HepG2 (cell line): ENCODE results near the gene MIDN. TPM values are rescaled to one million over a fixed set of nuclear protein-coding genes. Genes with fewer than 3 reads are reported as not detected.

Source experiments
- ATAC-seq: fragments of 200-7000 bp; cut with Tn5 transposase; 3 replicates; pipeline ENCODE4 v1.9.1; 2020; ENCODE audit warnings: mild to moderate bottlenecking, moderate library complexity
- BruUV-seq: library from RNA; stranded (reverse); fragments of 400-500 nt; replicated peaks from 2 replicates; lab custom pipeline; 2021; lab: Mats Ljungman, UMichigan
- CTCF ChIA-PET: fragments of 300-600 bp; formaldehyde crosslinking; extraction: SDS; loops from one replicate; lab custom pipeline; 2021; ENCODE audit warnings: low total read pairs, inconsistent platforms, low intra/inter-chr PET ratio; lab: Yijun Ruan, JAX
- POLR2A ChIA-PET: fragments of 350-600 bp; sonication (Branson Sonifier 250); formaldehyde crosslinking; loops from one replicate; lab custom pipeline; 2020; ENCODE audit warnings: antibody characterized with exemption, inconsistent platforms; lab: Yijun Ruan, JAX
- DNase-seq: peaks from one replicate; pipeline ENCODE4 v3.0.0-alpha.2; 2015; ENCODE audit warnings: low spot score
- FAIRE-seq: peaks from 3 replicates; lab custom pipeline; 2011; peaks lifted over from hg19 to GRCh38; lab: Jason Lieb, UNC
- H2AFZ ChIP-seq: one replicate; pipeline ENCODE4 v1.6.1; 2011; ENCODE audit warnings: low read length, inconsistent platforms
- H3K27ac ChIP-seq: fragments of 300-600 bp; 3 replicates; pipeline ENCODE4 v1.8.0; 2011; ENCODE audit warnings: mixed run types, mild to moderate bottlenecking, mixed read lengths, low read length, inconsistent platforms; ENCODE audit not compliant: insufficient read depth; ENCODE audit errors: extremely low read length
- H3K27me3 ChIP-seq, 2 experiments: fragments of 200-600 bp in 1 of 2; 2 replicates in 1 of 2; 3 replicates in 1 of 2; pipeline versions ENCODE4 v1.6.0 to v1.8.0; 2011; ENCODE audit warnings: low read length in 2 of 2, mild to moderate bottlenecking in 2 of 2, moderate library complexity in 2 of 2, inconsistent platforms in 1 of 2; ENCODE audit not compliant: insufficient read depth in 2 of 2, control insufficient read depth in 1 of 2
- H3K36me3 ChIP-seq, 2 experiments: fragments of 200-600 bp in 1 of 2; replicated peaks in 1 of 2; 2 replicates in 1 of 2; 3 replicates in 1 of 2; pipeline versions ENCODE4 v1.5.1 to v1.8.0; 2011; ENCODE audit warnings: low read length in 2 of 2, inconsistent platforms in 1 of 2; ENCODE audit not compliant: insufficient read depth in 2 of 2, control insufficient read depth in 1 of 2
- H3K4me1 ChIP-seq: 2 replicates; pipeline ENCODE4 v1.5.1; 2012; ENCODE audit warnings: low read length, inconsistent platforms; ENCODE audit not compliant: insufficient read depth
- H3K4me2 ChIP-seq: 2 replicates; pipeline ENCODE4 v1.6.0; 2011; ENCODE audit warnings: low read depth, low read length, inconsistent platforms
- H3K4me3 ChIP-seq, 3 experiments: fragments of 200-600 bp in 1 of 3; sonication (generic), shearing (Covaris generic) in 1 of 3; replicated peaks in 1 of 3; 2 replicates each; pipeline ENCODE4 v1.5.1; 2011 to 2016; ENCODE audit warnings: low read length in 3 of 3, inconsistent platforms in 2 of 3, low read depth in 2 of 3, mild to moderate bottlenecking in 2 of 3, control low read depth in 1 of 3, mixed read lengths in 1 of 3; ENCODE audit not compliant: insufficient read depth in 1 of 3
- H3K79me2 ChIP-seq: one replicate; pipeline ENCODE4 v1.6.1; 2011; ENCODE audit warnings: low read length, inconsistent platforms; ENCODE audit not compliant: insufficient read depth
- H3K9ac ChIP-seq: 2 replicates; pipeline ENCODE4 v1.6.0; 2011; ENCODE audit warnings: mild to moderate bottlenecking, low read depth, low read length, inconsistent platforms; ENCODE audit not compliant: insufficient read depth
- H3K9me3 ChIP-seq: 2 replicates; pipeline ENCODE4 v1.5.1; 2012; ENCODE audit warnings: mild to moderate bottlenecking, low read length
- H4K20me1 ChIP-seq: 2 replicates; pipeline ENCODE4 v1.6.0; 2011; ENCODE audit warnings: inconsistent platforms, mild to moderate bottlenecking, low read length, moderate library complexity; ENCODE audit not compliant: insufficient read depth
- AGO2 ChIP-seq: fragments of 200-400 bp; formaldehyde crosslinking; optimal IDR thresholded peaks from 2 replicates; pipeline ENCODE3; 2017; ENCODE audit warnings: mild to moderate bottlenecking, low read depth, low read length, moderate library complexity
- GZF1 ChIP-seq: sonication (generic); formaldehyde crosslinking; IDR thresholded peaks from 2 replicates; pipeline ENCODE4 v1.5.1; 2020; ENCODE audit warnings: mild to moderate bottlenecking, missing genetic modification reagents
- HNRNPK ChIP-seq: fragments of 200-400 bp; formaldehyde crosslinking; IDR thresholded peaks from 2 replicates; pipeline ENCODE4 v1.6.1; 2018; ENCODE audit warnings: low read length, low read depth, moderate library complexity, mild to moderate bottlenecking; ENCODE audit not compliant: poor library complexity, severe bottlenecking
- HNRNPL ChIP-seq: fragments of 200-400 bp; formaldehyde crosslinking; IDR thresholded peaks from 2 replicates; pipeline ENCODE4 v1.6.1; 2017; ENCODE audit warnings: mild to moderate bottlenecking, low read depth, low read length
- MED8 ChIP-seq: sonication (generic); formaldehyde crosslinking; IDR thresholded peaks from 2 replicates; pipeline ENCODE4 v1.8.1; 2023; ENCODE audit warnings: mild to moderate bottlenecking, missing genetic modification reagents; ENCODE audit not compliant: insufficient replicate concordance
- POLR2AphosphoS2 ChIP-seq: IDR thresholded peaks from 2 replicates; pipeline ENCODE4 v1.6.1; 2011; ENCODE audit warnings: low read depth, low read length, improper control_type of control experiment
- RBFOX2 ChIP-seq: fragments of 200-400 bp; formaldehyde crosslinking; IDR thresholded peaks from 2 replicates; pipeline ENCODE4 v1.6.1; 2017; ENCODE audit warnings: low read depth, mild to moderate bottlenecking, low read length
- RBM22 ChIP-seq: fragments of 200-400 bp; formaldehyde crosslinking; optimal IDR thresholded peaks from 2 replicates; pipeline ENCODE3; 2017; ENCODE audit warnings: mild to moderate bottlenecking, low read length, moderate library complexity
- RXRA ChIP-seq: sonication (generic); formaldehyde crosslinking; IDR thresholded peaks from 2 replicates; pipeline ENCODE4 v1.5.1; 2020; ENCODE audit warnings: missing genetic modification reagents
- SMC3 ChIP-seq: IDR thresholded peaks from 2 replicates; pipeline ENCODE4 v1.6.1; 2011; ENCODE audit warnings: low read length, improper control_type of control experiment
- ZBTB33 ChIP-seq: sonication (generic); formaldehyde crosslinking; IDR thresholded peaks from 2 replicates; pipeline ENCODE4 v1.4.0; 2020; ENCODE audit warnings: missing genetic modification reagents
- ZBTB38 ChIP-seq: sonication (generic); formaldehyde crosslinking; IDR thresholded peaks from 2 replicates; pipeline ENCODE4 v1.5.1; 2020; ENCODE audit warnings: mild to moderate bottlenecking, missing genetic modification reagents
- ZNF607 ChIP-seq: sonication (generic); formaldehyde crosslinking; IDR thresholded peaks from 2 replicates; pipeline ENCODE4 v1.5.1; 2020; ENCODE audit warnings: missing genetic modification reagents, mild to moderate bottlenecking, borderline replicate concordance
- WGBS: methylation state at CpG from one replicate; pipeline ENCODE4 v1.1.6; 2017; ENCODE audit warnings: low lambda C conversion rate; 5-methylcytosine and 5-hydroxymethylcytosine counted together
- in situ Hi-C: cut with HindIII; loops from 2 replicates; pipeline ENCODE4 v1.10.0; 2017; ENCODE audit warnings: low pct_unique_long_range_greater_than_20kb; ENCODE audit not compliant: extremely low pct_ligation_motif_present
- intact Hi-C: fragments of 100-400 bp; cut with micrococcal nuclease; formaldehyde crosslinking; loops from one replicate; pipeline ENCODE4 v1.10.0; 2022; ENCODE audit not compliant: unreplicated experiment
- polyA plus RNA-seq, 8 experiments: library from polyadenylated mRNA; depleted of rRNA in 3 of 8; stranded (reverse) in 7 of 8; unstranded in 1 of 8; fragments of >200 nt; fragmentation: Illumina TruSeq in 4 of 8; extraction: Trizol in 4 of 8; gene quantifications; 2 replicates each; pipeline versions ENCODE4 v1.2.1 to v1.2.3, GENCODE V29; 2011 to 2016; ENCODE audit warnings: low read depth in 4 of 8, missing spikeins in 1 of 8, mixed read lengths in 1 of 8; ENCODE audit not compliant: insufficient read depth in 1 of 8
- total RNA-seq, 5 experiments: library from RNA; depleted of rRNA; stranded (reverse); fragments of >200 nt; fragmentation: Illumina TruSeq; extraction: Trizol; gene quantifications; 2 replicates each; pipeline ENCODE4 v1.2.3, GENCODE V29; 2016; ENCODE audit warnings: low read depth in 1 of 5

Gene MIDN
- total and polyA plus RNA-seq, 2 of the 13 experiments (the other 11 are each of a cell fraction or from before 2014, with no cell fraction given) = 8.4 to 18.0 TPM

DNA sequence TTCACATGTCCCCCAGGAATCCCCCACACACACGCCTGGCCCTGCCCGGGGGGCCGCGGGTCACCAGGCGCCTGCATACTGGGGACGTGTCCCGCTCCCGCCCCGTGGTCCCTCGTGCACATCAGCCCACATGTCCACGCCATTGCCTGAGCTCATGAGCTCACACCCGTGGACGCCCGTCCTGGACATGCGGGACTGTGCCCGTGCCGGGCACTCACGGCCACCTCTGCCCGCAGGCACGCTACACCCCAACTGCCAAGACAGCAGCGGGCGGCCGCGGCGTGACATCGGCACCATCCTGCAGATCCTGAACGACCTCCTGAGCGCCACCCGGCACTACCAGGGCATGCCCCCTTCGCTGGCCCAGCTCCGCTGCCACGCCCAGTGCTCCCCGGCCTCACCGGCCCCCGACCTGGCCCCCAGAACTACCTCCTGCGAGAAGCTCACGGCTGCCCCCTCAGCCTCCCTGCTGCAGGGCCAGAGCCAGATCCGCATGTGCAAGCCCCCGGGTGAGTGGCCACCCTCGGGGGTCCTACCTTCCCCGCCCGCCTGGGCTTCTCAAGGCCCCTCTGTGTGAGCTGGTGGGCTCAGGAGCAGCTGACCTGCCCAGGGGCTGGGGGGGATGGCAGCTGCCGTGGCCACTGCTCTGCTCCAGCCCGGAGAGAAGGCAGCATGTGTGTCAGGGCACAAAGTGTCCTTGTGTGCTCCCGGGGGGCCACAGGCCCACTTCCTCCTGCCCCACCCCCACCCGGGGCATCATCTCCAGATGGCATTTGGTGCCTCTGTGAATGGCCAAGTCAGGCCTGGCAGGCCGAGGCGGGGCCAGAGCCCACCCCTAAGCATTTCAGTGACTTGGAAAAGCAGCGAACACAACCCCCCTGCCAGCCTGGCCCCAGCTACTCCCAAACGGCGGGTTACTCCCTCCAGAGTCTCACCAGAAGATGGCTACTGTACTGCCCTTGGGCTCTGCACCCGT, 7.1 kb downstream of the MIDN start:
- H2AFZ ChIP-seq = no peak overlapping the region
- intact Hi-C loops = no loop called here
- H4K20me1 ChIP-seq = peaks cover 64% of the 10 kb centered on the region; the same call in 1 of the 2 replicates
- ChIA-PET POLR2A (interaction anchor here (12.8 to 13.7 kb wide), 2 partner anchors 9 to 12 kb away, joined by 464 to 668 read pairs; partner anchors contain the start of genes ATP5F1D and CIRBP), CTCF (no interaction called here)
- no TSS peak for BruUV-seq
- H3K27me3 ChIP-seq = no peaks in the 10 kb centered on the region; a peak in 1 of 5 replicates
- H3K4me1 ChIP-seq = peaks cover 72% of the 10 kb centered on the region
- no peak for DNase-seq
- in situ Hi-C loops = no loop called here
- ATAC-seq = no peak
- H3K27ac ChIP-seq = peak overlapping the region; percentile 94
- no peaks in the 10 kb centered on the region for H3K9me3 ChIP-seq
- no peak overlapping the region; a peak in 1 of 6 replicates for H3K4me3 ChIP-seq
- WGBS = 93% methylated on average over 21 of the region's 52 CpGs
- H3K4me2 ChIP-seq = 0 out of 2 replicates have a peak overlapping the region, but pooled peaks have one; percentile 14
- TF ChIP-seq ZNF607 (CRISPR knock-in tag) (peak; percentile 44; the same call in 1 of the 2 replicates), SMC3 (no peak), RBFOX2 (peak; percentile 96), RBM22 (peak; percentile 87), POLR2AphosphoS2 (peak; percentile 50; the same call in 1 of the 2 replicates), AGO2 (peak; percentile 99), ZBTB38 (0 out of 2 replicates have a peak, but pooled peaks have one; percentile 19), HNRNPL (peak; percentile 90), MED8 (CRISPR knock-in tag) (no peak), GZF1 (CRISPR knock-in tag) (no peak), ZBTB33 (no peak), HNRNPK (peak; percentile 15), RXRA (CRISPR knock-in tag) (0 out of 2 replicates have a peak, but pooled peaks have one; percentile 35)
- TF ChIP-seq, all 625 proteins: peak for 9
- Histone ChIP-seq H3K79me2 (peaks cover 31% of the 10 kb centered on the region), H3K36me3 (peaks cover 18 to 48% of the 10 kb centered on the region in 2 experiments), H3K9ac (no peak overlapping the region)
- no peak for FAIRE-seq
